Measurements from ENCODE around the gene ADK. TPM values are rescaled to one million over a fixed set of nuclear protein-coding genes. Genes with fewer than 3 reads are reported as not detected.

ADK gene
- total RNA-seq, 1 donor from 2014 or later, result 31.9 TPM

GRCh38 chr10:74400186-74400585, 249.2 kb downstream of the ADK start:
- Mint-ChIP-seq H3K27me3 (ENCODE audit: low read depth) (no peaks in the 10 kb centered on the region), H3K4me3 (ENCODE audit: unreplicated experiment) (no peak overlapping the region), H3K27ac (ENCODE audit: unreplicated experiment) (no peak overlapping the region), H3K4me1 (ENCODE audit: low read depth) (no peaks in the 10 kb centered on the region), H3K9me3 (ENCODE audit: low read depth) (peaks cover 9% of the 10 kb centered on the region), H3K36me3 (ENCODE audit: low read depth) (peaks cover 9% of the 10 kb centered on the region)
- no peak for DNase-seq (ENCODE audit: low spot score)
- no peak for TF ChIP-seq CTCF (IDR thresholded peaks at IDR 0.05)

- peaks cover 11% of the 10 kb centered on the region for H3K9me3 Mint-ChIP-seq (ENCODE audit: low read depth)
- no peak overlapping the region for H3K27ac Mint-ChIP-seq (ENCODE audit: unreplicated experiment)
- no peak overlapping the region for H3K4me3 Mint-ChIP-seq (ENCODE audit: unreplicated experiment)
- no peak for DNase-seq (ENCODE audit: low spot score)
- no peaks in the 10 kb centered on the region for H3K27me3 Mint-ChIP-seq (ENCODE audit: low read depth)
- no peak for TF ChIP-seq CTCF (IDR thresholded peaks at IDR 0.05)
- H3K36me3 Mint-ChIP-seq (ENCODE audit: low read depth), result peaks cover 13% of the 10 kb centered on the region
- H3K4me1 Mint-ChIP-seq (ENCODE audit: low read depth), result no peaks in the 10 kb centered on the region
These were observed 255.0 kb downstream of the ADK start for GRCh38 chr10:74406006-74406405.

- Mint-ChIP-seq H3K27me3 (ENCODE audit: low read depth) (no peaks in the 10 kb centered on the region), H3K4me3 (ENCODE audit: unreplicated experiment) (no peak overlapping the region), H3K36me3 (ENCODE audit: low read depth) (peaks cover 11% of the 10 kb centered on the region), H3K9me3 (ENCODE audit: low read depth) (peaks cover 5% of the 10 kb centered on the region), H3K4me1 (ENCODE audit: low read depth) (peaks cover 19% of the 10 kb centered on the region), H3K27ac (ENCODE audit: unreplicated experiment) (no peak overlapping the region)
- no peak for DNase-seq (ENCODE audit: low spot score)
- no peak for TF ChIP-seq CTCF (IDR thresholded peaks at IDR 0.05)
These were observed 264.3 kb downstream of the ADK start for GRCh38 chr10:74415146-74415839.

- DNase-seq (ENCODE audit: low spot score), result no peak
- no peaks in the 10 kb centered on the region for H3K9me3 Mint-ChIP-seq (ENCODE audit: low read depth)
- no peak overlapping the region for H3K27ac Mint-ChIP-seq (ENCODE audit: unreplicated experiment)
- TF ChIP-seq CTCF (IDR thresholded peaks at IDR 0.05), result no peak
- peaks cover 5% of the 10 kb centered on the region for H3K36me3 Mint-ChIP-seq (ENCODE audit: low read depth)
- no peaks in the 10 kb centered on the region for H3K27me3 Mint-ChIP-seq (ENCODE audit: low read depth)
- H3K4me1 Mint-ChIP-seq (ENCODE audit: low read depth), result peaks cover 19% of the 10 kb centered on the region
- no peak overlapping the region for H3K4me3 Mint-ChIP-seq (ENCODE audit: unreplicated experiment)
These were observed 266.4 kb downstream of the ADK start for GRCh38 chr10:74417397-74417796.

GRCh38 chr10:74418285-74418872, 267.4 kb downstream of the ADK start:
- no peak for DNase-seq (ENCODE audit: low spot score)
- Mint-ChIP-seq H3K27ac (ENCODE audit: unreplicated experiment) (peak overlapping the region; percentile 42), H3K4me1 (ENCODE audit: low read depth) (peaks cover 19% of the 10 kb centered on the region), H3K27me3 (ENCODE audit: low read depth) (no peaks in the 10 kb centered on the region), H3K36me3 (ENCODE audit: low read depth) (peaks cover 3% of the 10 kb centered on the region), H3K4me3 (ENCODE audit: unreplicated experiment) (no peak overlapping the region), H3K9me3 (ENCODE audit: low read depth) (no peaks in the 10 kb centered on the region)
- no peak for TF ChIP-seq CTCF (IDR thresholded peaks at IDR 0.05)

Measured in chondrocyte (in vitro differentiated cells).